ENCODE measurements around the gene ZBTB11. TPM values are rescaled to one million over a fixed set of nuclear protein-coding genes. Genes with fewer than 3 reads are reported as not detected.

The ZBTB11 gene
- total and polyA plus RNA-seq, 2 of the 13 experiments (the other 11 are each of a cell fraction or from before 2014, with no cell fraction given), result 5.9 to 18.1 TPM

DNA sequence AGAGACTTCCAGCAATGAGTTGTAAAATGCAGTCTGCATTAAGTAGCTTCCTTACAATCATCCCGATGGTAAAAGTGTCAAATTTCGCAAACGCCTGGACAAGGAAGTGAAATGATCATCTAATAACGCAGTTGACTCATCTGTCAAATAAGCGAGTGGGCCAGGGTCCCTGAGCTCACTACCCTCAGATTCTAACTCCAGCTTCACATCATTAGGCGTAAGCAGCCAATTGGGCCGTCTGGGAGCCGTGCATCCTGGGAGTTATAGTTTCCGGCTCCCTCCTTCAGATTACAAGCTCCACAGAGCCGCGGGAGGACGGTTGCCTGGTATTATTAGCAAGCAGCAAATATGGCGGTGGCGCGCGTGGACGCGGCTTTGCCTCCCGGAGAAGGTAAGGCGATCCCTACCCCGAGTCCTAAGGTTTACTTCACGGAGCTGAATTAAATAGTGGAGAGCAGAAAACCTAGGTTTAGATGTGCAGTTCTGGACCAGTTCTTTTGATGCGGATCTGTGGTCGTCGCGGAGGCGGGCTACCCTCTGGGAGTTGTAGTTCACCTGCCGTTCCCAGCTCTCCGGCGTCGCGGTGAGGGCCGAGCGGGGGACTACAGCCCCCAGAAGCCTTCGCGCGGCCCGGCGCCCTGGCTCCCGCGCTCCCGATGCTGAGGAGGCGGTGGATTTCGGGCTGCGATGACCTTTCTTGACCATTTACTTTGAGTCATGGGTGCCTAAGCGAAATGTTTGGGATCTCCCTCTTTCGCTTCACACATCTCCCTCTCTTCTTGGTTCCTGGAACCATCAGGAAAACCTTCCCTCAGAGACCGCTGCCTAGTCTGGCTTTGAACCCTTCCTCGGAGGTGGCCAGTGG is 47.6 kb upstream of the ZBTB11 start, which contains the start of gene CEP97 (continued):
- TF ChIP-seq ZBTB49 (CRISPR knock-in tag; IDR thresholded peaks at IDR 0.05; ENCODE audit: borderline replicate concordance) (no peak), ZNF232 (CRISPR knock-in tag; IDR thresholded peaks at IDR 0.05; ENCODE audit: borderline replicate concordance) (no peak), ZNF24 (IDR thresholded peaks at IDR 0.05) (no peak), ZNF772 (CRISPR knock-in tag; IDR thresholded peaks at IDR 0.05) (0 out of 2 replicates have a peak, but pooled peaks have one; percentile 29), ZNF841 (CRISPR knock-in tag; IDR thresholded peaks at IDR 0.05; ENCODE audit: borderline replicate concordance) (no peak), NFIB (CRISPR knock-in tag; IDR thresholded peaks at IDR 0.05; ENCODE audit: borderline replicate concordance) (no peak), CC2D1A (CRISPR knock-in tag; IDR thresholded peaks at IDR 0.05) (no peak), PHF5A (CRISPR knock-in tag; IDR thresholded peaks at IDR 0.05; ENCODE audit: low read depth, unreplicated experiment) (no peak), ZC3H13 (CRISPR knock-in tag; IDR thresholded peaks at IDR 0.05) (0 out of 2 replicates have a peak, but pooled peaks have one; percentile 59), LBX2 (CRISPR knock-in tag; IDR thresholded peaks at IDR 0.05; ENCODE audit: borderline replicate concordance) (no peak), XRCC5 (optimal IDR thresholded peaks at IDR 0.05; ENCODE audit: low read length) (peak; percentile 9), ZNF782 (CRISPR knock-in tag; IDR thresholded peaks at IDR 0.05; ENCODE audit: borderline replicate concordance) (no peak), SP4 (CRISPR knock-in tag; IDR thresholded peaks at IDR 0.05) (no peak), ZNF746 (CRISPR knock-in tag; IDR thresholded peaks at IDR 0.05) (no peak), ETV6 (CRISPR knock-in tag; conservative IDR thresholded peaks at IDR 0.05) (no peak), BHLHE40 (IDR thresholded peaks at IDR 0.05; ENCODE audit: low read length) (no peak)
- TF ChIP-seq, protein P1, sequence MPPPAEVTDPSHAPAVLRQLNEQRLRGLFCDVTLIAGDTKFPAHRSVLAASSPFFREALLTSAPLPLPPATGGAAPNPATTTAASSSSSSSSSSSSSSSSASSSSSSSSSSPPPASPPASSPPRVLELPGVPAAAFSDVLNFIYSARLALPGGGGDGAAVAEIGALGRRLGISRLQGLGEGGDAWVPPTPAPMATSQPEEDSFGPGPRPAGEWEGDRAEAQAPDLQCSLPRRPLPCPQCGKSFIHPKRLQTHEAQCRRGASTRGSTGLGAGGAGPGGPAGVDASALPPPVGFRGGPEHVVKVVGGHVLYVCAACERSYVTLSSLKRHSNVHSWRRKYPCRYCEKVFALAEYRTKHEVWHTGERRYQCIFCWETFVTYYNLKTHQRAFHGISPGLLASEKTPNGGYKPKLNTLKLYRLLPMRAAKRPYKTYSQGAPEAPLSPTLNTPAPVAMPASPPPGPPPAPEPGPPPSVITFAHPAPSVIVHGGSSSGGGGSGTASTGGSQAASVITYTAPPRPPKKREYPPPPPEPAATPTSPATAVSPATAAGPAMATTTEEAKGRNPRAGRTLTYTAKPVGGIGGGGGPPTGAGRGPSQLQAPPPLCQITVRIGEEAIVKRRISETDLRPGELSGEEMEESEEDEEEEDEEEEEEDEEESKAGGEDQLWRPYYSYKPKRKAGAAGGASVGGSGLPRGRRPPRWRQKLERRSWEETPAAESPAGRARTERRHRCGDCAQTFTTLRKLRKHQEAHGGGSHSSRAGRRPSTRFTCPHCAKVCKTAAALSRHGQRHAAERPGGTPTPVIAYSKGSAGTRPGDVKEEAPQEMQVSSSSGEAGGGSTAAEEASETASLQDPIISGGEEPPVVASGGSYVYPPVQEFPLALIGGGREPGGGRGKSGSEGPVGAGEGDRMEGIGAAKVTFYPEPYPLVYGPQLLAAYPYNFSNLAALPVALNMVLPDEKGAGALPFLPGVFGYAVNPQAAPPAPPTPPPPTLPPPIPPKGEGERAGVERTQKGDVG (CRISPR knock-in tag; IDR thresholded peaks at IDR 0.05; ENCODE audit: borderline replicate concordance), result no peak
- TF ChIP-seq, protein P2, sequence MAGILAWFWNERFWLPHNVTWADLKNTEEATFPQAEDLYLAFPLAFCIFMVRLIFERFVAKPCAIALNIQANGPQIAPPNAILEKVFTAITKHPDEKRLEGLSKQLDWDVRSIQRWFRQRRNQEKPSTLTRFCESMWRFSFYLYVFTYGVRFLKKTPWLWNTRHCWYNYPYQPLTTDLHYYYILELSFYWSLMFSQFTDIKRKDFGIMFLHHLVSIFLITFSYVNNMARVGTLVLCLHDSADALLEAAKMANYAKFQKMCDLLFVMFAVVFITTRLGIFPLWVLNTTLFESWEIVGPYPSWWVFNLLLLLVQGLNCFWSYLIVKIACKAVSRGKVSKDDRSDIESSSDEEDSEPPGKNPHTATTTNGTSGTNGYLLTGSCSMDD (CRISPR knock-in tag; IDR thresholded peaks at IDR 0.05), result no peak
- TF ChIP-seq, protein P3, sequence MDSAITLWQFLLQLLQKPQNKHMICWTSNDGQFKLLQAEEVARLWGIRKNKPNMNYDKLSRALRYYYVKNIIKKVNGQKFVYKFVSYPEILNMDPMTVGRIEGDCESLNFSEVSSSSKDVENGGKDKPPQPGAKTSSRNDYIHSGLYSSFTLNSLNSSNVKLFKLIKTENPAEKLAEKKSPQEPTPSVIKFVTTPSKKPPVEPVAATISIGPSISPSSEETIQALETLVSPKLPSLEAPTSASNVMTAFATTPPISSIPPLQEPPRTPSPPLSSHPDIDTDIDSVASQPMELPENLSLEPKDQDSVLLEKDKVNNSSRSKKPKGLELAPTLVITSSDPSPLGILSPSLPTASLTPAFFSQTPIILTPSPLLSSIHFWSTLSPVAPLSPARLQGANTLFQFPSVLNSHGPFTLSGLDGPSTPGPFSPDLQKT (CRISPR knock-in tag; IDR thresholded peaks at IDR 0.05; ENCODE audit: borderline replicate concordance), result no peak

All from HepG2 (cell line).